ENCODE data around the gene ARRB1. TPM values are rescaled to one million over a fixed set of nuclear protein-coding genes. Genes with fewer than 3 reads are reported as not detected.

ARRB1 gene
- total and polyA plus RNA-seq, 2 donors from 2014 or later = 17.6 to 53.8 TPM

DNA sequence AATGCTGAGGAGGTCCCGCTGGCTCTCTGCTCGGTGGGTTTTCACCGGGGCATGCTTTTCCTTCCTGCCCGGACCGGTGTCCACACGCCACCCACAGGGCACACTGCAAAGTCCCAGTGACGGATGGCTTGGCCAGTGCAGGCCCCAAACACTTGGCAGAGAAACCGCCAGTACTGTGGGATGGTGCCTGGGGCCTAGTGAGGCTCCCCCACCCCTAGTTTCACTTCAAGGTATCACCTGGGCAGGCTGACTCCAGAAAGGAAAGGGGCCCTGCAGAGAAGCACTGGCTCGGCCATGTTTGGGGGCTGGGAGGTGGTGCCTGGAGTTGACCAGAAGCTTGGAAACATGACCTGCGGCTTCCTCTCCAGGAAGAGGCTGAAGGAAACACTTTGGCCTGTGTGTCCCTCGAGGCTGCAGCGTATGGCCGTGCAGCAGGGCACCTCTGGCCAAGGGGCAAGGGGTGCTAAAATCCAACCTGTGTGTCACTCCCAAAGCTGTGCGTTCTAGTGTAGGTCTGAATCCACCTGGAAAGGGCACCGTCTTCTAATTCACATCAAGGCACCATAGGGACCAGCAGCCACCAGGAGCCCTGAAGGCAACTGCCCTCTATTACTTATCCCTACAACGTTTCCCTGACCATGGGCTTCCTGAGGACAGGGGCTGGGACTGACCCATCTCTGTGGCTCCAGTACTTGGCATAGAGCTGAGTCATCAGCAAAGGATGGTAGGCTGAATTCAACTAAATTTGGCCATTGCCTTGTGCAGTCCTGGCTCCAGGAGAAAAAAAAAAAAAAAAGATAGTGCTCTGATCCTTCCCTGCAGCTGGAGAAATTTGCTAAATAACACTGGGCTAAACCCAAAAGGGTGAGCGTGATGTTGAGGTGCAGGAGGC is 88.3 kb downstream of the ARRB1 start:
- H3K9ac ChIP-seq (ENCODE audit: low read length in 3 of 3) = no peak overlapping the region
- no peak overlapping the region for H3K4me3 ChIP-seq (ENCODE audit: low read length in 3 of 3)
- TF ChIP-seq, protein P1, sequence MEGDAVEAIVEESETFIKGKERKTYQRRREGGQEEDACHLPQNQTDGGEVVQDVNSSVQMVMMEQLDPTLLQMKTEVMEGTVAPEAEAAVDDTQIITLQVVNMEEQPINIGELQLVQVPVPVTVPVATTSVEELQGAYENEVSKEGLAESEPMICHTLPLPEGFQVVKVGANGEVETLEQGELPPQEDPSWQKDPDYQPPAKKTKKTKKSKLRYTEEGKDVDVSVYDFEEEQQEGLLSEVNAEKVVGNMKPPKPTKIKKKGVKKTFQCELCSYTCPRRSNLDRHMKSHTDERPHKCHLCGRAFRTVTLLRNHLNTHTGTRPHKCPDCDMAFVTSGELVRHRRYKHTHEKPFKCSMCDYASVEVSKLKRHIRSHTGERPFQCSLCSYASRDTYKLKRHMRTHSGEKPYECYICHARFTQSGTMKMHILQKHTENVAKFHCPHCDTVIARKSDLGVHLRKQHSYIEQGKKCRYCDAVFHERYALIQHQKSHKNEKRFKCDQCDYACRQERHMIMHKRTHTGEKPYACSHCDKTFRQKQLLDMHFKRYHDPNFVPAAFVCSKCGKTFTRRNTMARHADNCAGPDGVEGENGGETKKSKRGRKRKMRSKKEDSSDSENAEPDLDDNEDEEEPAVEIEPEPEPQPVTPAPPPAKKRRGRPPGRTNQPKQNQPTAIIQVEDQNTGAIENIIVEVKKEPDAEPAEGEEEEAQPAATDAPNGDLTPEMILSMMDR (IDR thresholded peaks at IDR 0.05; ENCODE audit: borderline replicate concordance, extremely low read depth, insufficient read depth) = no peak
- DNase-seq (peak in 2 of 5 donors; percentile 17 to 61), FAIRE-seq (no peak)
- H3K27me3 ChIP-seq (ENCODE audit: control insufficient read depth, insufficient read depth, low read length) = no peaks in the 10 kb centered on the region
- H3K9me3 ChIP-seq (ENCODE audit: control insufficient read depth in 2 of 3, insufficient read depth in 1 of 3, low read length in 3 of 3) = no peaks in the 10 kb centered on the region
- H3K27ac ChIP-seq (ENCODE audit: low read depth in 2 of 2, low read length in 2 of 2) = no peak overlapping the region
- intact Hi-C loops (cut with DNase I) = no loop called here
- H3K36me3 ChIP-seq (ENCODE audit: control insufficient read depth in 2 of 3, insufficient read depth in 3 of 3, low read length in 3 of 3) = no peaks in the 10 kb centered on the region
- peaks cover 0 to 2% (median 0%) of the 10 kb centered on the region in 3 donors for H3K4me1 ChIP-seq (ENCODE audit: control insufficient read depth in 2 of 3, insufficient read depth in 2 of 3, low read depth in 1 of 3, low read length in 3 of 3)

DNA sequence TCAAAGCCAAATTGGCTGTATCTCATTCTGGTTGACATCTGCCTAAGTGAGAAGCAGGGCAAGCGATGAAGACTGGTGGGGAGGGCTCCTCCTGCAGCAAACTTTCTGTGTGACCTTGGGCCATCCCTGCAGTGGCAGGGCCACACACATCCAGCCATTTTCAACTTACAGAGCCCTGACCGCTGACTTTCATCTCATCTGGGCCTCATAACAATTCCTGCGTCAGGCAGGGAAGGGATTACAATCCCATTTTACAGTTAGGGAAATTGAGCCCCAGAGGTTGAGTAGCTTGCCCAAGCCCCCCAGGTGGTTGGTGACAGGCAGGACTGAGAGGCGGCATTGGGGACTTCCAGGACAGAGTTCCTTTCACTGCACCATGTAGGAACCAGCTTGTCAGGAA is 89.0 kb downstream of the ARRB1 start:
- Histone ChIP-seq H3K27me3 (ENCODE audit: control insufficient read depth, insufficient read depth, low read length) (no peaks in the 10 kb centered on the region), H3K4me1 (ENCODE audit: control insufficient read depth in 2 of 3, insufficient read depth in 2 of 3, low read depth in 1 of 3, low read length in 3 of 3) (peaks cover 0 to 2% (median 0%) of the 10 kb centered on the region in 3 donors), H3K4me3 (ENCODE audit: low read length in 3 of 3) (no peak overlapping the region), H3K36me3 (ENCODE audit: control insufficient read depth in 2 of 3, insufficient read depth in 3 of 3, low read length in 3 of 3) (no peaks in the 10 kb centered on the region), H3K27ac (ENCODE audit: low read depth in 2 of 2, low read length in 2 of 2) (no peak overlapping the region), H3K9me3 (ENCODE audit: control insufficient read depth in 2 of 3, insufficient read depth in 1 of 3, low read length in 3 of 3) (no peaks in the 10 kb centered on the region), H3K9ac (ENCODE audit: low read length in 3 of 3) (no peak overlapping the region)
- FAIRE-seq (no peak), DNase-seq (peak in 1 of 5 donors; percentile 25)
- TF ChIP-seq, protein P1 (IDR thresholded peaks at IDR 0.05; ENCODE audit: borderline replicate concordance, extremely low read depth, insufficient read depth) = no peak
- intact Hi-C loops (cut with DNase I) = no loop called here

DNA sequence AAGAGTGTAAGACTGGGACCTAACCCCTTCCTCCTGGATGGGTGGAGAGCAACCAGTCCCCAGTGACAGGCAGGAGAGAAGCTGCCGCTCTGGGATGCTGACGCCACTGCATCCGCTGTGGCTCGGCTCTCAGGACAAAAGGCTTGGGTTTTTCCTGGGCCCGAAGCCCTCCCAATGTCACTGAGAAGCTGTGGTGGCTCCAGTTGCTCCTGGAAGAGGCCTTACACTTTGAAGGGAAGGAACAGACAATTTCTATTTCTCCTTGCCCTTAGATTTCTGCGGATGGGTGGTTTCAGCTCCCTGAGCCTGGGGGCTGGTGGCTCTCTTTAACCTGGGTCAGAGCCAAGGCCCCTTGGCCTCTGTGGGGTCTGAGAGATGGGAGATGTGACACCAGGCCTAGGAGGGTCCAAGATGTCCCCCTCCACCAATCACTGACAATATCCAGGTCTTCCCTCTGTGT is 89.5 kb downstream of the ARRB1 start:
- DNase-seq (peak in 1 of 5 donors; percentile 46), FAIRE-seq (no peak)
- intact Hi-C loops (cut with DNase I) = no loop called here
- H3K36me3 ChIP-seq (ENCODE audit: control insufficient read depth in 2 of 3, insufficient read depth in 3 of 3, low read length in 3 of 3) = no peaks in the 10 kb centered on the region
- no peak overlapping the region for H3K4me3 ChIP-seq (ENCODE audit: low read length in 3 of 3)
- no peaks in the 10 kb centered on the region for H3K27me3 ChIP-seq (ENCODE audit: control insufficient read depth, insufficient read depth, low read length)
- H3K4me1 ChIP-seq (ENCODE audit: control insufficient read depth in 2 of 3, insufficient read depth in 2 of 3, low read depth in 1 of 3, low read length in 3 of 3) = peaks cover 0 to 2% (median 0%) of the 10 kb centered on the region in 3 donors
- H3K27ac ChIP-seq (ENCODE audit: low read depth in 2 of 2, low read length in 2 of 2) = no peak overlapping the region
- TF ChIP-seq, protein P1 (IDR thresholded peaks at IDR 0.05; ENCODE audit: borderline replicate concordance, extremely low read depth, insufficient read depth) = no peak
- no peaks in the 10 kb centered on the region for H3K9me3 ChIP-seq (ENCODE audit: control insufficient read depth in 2 of 3, insufficient read depth in 1 of 3, low read length in 3 of 3)
- no peak overlapping the region for H3K9ac ChIP-seq (ENCODE audit: low read length in 3 of 3)
